HG02884 (cell line): Measurements from ENCODE around the gene CBFA2T3.
A peak's percentile ranks its signal among the peaks of the same experiment; 100 is the strongest.

Source experiments
- ATAC-seq: cut with Tn5 transposase; IDR thresholded peaks from one replicate; pipeline ENCODE4 v1.9.1; 2021; ENCODE audit warnings: mild to moderate bottlenecking, moderate library complexity; ENCODE audit not compliant: unreplicated experiment

The CBFA2T3 gene

DNA sequence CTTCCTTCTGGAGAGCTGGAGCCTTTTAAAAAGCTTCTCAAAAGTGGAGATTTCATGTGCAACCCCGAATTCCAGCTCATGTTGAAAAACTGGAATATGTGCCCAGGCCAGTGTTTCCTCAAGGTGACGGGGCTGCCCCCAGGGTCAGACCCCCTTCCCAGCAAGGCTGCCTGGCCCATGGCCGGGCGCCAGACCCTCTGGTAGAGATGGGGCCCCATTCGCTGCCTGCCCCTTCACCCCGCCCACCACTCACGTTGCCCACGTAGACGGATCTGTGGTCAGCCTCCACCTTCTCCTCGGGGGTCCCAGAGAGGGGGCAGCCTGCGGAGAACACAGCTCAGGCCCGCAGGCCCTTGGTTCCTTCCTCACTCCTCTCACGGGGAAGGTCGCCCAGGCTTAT is 111.7 kb downstream of the CBFA2T3 start:
- no peak for ATAC-seq

DNA sequence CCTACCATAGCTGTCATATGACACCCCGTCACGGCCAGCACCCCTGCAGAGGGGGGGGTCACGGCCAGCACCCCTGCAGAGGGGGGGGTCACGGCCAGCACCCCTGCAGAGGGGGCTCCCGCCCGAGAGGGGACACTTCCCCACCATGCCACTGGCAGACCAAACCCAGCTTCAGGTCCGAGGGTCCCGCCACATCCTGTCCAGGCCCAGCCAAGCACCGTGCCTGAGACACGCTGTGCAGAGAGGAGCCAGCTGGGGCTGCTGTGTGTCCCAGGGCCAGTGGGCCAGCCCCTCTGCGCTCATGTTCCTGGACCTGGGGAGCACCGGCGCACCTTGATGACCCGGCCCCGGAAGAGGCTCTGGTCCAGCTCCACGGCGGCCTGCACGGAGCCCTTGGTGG is 112.5 kb downstream of the CBFA2T3 start:
- ATAC-seq = no peak

DNA sequence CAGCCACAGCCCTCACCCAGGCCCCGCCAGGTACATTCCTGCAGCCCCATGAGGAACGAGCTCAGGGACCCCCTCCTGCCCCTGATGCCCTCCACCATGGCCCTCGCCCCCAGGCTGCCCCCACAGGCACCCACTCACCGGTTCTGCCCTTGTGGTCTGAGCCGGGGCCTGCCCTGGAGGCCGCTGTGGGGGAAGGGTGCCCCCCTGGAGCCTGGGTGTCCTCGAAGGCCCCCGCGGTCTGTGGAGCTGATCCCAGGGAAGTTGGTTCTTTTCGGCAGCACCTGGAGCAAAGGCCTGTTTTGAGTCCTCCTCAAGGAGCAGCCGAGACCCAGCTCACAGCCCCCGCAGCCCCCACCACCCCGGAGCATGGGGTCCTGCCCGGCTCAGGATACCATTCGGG is 112.9 kb downstream of the CBFA2T3 start:
- no peak for ATAC-seq

DNA sequence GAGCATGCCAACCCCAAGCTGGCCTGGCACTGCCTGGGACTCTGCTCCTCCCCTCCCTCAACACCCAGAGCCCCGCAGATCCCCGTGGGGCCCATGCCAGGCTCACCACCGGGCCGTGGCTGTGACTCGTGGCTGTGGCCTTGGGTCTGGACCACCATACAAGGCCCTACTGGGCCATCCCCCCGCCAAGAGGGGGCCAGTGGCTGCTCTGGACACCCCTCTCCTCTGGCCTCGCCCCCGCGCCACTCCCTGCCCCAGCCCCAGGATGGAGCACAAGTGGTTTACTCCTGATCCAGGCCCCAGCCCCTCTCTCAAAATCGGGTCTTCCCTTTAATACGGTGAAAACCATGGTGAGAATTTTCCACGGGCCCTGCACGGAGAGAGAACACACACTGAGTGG is 113.6 kb downstream of the CBFA2T3 start:
- no peak for ATAC-seq

DNA sequence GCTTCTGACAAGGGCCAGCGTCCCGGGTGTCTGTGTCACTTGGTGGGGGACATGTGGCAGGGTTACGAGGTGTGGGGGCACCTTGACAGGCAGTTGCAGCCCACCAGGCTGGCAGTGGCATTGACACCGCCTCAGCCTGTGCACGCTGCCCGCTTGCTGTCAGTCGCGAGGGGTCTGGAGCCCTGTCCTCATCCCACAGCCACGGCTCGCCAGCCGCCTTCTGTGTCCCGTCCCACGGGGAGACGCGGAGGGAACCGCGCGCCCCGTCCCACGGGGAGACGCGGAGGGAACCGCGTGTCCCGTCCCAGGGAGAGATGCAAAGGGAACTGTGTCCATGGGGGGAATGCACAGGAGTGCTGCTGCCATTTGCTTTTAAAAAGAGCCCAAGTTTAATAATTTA is 114.0 kb downstream of the CBFA2T3 start:
- ATAC-seq = no peak

DNA sequence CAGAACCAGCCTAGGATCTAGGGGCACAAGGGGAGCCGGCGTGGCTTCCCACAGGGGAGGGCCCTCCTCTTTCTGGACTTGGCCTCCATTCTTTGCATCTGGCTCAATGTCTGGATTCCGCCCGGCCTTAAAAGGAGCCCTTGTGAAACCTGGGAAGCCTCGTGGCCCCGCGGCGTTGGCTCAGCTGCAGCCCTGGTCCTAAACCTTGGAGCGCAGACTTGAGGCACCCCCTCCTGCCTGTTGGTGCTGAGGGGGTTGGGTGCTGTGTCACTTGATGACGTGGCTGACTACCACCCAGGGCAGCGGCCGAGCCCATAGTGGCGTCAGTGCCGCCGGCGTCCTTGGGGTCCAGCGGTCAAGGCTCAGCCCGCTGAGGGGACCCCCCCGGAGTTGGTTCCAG is 115.6 kb downstream of the CBFA2T3 start:
- ATAC-seq = no peak

DNA sequence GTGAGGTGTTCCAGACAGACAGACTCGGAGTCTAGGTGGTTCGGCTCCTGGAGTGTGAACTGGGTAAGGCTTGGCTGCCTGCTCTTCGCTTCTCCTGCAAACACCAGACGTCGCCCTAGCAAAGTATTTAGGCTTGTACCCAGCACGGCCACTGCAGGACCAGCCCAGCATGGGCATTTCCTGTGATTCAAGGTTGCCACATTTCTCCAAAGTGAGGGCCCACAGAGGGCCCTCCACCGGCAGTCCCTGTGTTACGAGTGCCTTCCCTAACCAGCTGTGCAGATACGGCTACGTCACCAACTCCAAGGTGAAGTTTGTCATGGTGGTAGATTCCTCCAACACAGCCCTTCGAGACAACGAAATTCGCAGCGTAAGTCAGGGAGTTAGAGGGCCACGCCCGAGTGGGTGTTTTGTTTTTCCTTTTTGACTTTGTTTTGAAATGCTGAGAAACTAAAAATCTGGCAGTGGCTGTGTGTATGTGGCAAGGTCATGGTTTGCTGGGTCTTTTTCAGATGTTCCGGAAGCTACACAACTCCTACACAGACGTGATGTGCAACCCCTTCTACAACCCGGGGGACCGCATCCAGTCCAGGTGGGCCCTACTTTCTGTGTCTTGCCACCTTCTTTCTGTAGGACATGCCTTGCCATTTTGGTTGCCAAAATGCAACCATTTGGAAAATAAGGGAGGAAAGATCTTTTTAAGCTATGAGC is 117.5 kb downstream of the CBFA2T3 start:
- ATAC-seq = no peak

DNA sequence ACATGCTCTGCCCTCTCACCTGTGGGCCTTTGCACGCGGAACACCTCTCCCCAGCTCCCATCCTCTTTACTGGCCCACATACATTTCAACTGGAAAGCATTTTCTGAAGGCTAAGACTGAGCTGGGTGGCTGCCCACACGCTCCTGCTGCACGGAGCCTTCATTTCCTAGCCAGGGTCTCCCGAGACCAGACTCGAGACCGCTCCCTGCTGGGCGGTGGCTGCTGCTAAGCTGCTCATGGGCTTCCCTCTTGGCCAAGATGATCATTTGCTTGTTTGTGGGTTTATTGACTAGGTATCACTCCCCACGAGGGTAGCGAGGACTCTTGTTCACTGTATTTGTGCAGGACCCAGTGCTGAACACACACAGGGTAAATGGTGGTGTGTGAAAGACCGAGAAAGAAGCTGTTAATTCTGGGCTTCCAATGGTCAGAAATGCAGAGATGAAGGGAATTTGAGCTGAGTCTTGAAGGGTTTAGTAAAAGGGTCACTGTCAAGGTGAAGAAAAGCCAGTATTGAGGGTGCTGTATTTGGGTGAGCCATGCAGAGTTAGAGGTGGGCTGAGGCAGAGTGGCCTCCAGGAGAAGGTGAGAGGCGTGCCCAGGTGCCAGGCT is 119.2 kb downstream of the CBFA2T3 start:
- no peak for ATAC-seq

DNA sequence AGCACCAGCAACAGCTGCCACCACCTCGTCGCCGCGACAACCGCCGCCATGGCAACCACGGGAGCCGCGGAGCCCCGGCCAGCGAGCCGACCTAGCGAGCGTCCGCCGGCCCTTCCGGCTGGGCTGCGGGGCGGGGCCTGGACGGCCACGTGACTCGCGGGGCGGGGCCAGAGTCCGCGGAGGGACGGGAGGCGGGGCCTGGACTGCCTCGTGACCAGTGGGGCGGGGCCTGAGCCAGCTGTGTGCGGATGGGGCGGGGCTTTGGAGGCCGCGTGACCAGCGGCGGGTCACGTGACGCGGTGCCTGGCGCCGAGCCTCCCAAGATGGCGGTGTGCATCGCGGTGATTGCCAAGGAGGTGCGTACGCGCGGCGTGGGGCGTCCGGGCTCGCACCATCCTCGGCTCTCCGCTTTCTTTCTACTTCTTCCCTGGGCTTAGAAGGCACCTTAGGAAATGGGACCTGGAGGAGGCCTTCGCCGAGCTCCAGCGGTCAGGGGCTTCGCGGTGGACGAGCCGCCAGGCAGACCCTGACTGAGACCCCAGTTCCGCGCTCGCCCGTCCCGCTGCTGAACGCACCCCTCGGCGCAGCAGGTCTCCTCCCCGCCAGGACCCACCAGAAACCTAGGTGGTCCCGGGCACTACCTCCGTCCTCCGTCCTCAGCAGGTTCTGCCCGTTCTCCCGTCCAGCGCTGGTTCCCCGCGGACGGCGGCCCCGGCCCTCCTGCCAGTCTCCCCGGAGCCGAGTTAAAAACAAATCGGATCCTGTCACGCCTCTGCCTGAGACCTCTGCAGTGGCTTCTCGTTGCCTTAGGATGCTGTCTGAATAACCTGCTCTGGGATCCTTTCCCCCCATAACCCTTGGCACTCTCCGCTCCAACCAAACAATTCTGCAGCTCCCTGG is 119.9 kb downstream of the CBFA2T3 start, which contains the start of the genes GALNS and TRAPPC2L:
Gene GALNS (minus strand): TSS at position 120 of the 900 bp plus-strand sequence. CDS start 70 bp downstream, at position 50.
Gene TRAPPC2L (plus strand): TSS at position 300 of the 900 bp plus-strand sequence. CDS start 24 bp downstream, at position 324.
- ATAC-seq = peak; percentile 77

DNA sequence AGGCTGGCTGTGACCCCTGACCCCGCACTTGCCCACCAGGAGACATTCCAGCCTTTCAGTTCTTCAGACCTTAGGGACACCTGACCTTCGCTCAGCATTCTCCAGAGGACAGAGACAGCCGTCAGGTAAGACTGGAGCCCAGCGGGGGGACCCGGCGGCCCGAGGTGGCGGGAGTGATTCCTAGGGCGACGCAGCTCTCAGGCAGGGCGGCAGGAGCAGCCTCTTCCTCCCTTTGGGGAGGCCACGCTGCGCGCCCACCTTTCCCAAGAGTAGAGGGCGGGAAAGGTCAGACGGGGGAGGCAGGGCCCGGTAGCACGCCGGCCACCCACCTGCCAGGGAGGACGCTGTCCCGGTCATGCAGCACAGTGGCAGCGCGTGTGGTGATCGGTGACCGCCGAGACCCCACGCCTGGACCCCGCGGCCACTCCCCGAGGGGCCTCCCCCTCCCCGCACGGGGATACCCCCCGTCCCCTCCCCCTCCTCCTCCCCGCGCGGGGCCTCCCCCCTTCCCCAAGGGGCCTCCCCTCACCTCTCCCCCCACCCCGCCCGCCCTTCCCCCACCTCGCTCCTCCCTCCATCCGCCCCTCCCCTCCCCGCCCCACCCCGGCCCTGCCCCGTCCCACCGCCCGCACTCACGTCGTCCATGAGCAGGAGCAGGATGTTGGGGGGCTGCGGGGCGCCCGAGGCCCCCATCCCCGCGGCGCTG is 120.7 kb downstream of the CBFA2T3 start:
- ATAC-seq = peak; percentile 10

DNA sequence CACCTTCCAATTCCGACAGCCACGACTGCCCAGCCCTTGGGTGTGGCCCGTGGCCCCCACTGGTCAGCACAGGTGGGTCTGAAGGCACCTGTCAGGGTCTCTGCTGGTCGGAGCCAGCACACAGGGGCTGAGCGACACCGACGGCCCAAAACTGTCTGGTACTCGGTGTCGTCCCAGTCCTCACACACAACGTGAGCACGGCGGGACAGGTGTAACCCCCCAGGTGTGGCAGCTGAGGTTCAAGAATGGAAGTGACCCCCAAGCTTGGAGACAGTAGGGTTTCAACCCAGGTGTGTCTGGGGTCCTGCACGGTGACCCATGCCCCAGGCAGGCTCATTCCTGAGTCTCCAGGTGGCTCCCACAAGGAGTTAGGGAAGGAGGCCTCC is 121.3 kb downstream of the CBFA2T3 start:
- no peak for ATAC-seq

DNA sequence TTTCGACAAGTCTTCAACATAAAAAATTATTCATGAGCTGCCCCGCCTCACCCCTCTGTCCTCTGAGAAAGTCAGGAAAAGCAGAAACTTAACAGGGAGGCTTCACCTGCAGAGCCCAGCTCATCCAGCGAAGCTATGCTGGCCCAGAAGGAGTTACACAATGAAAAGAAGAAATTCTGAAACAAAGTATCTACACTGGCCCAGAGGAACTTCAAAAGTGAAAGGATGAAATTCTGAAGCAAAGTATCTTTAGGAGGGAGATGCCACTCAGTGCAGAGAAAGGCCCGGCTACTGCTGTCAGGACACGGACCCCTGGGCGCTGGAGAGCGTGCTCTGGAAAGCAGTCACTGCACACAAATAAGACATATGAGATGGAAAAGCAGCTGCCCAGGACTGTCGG is 121.8 kb downstream of the CBFA2T3 start:
- no peak for ATAC-seq

DNA sequence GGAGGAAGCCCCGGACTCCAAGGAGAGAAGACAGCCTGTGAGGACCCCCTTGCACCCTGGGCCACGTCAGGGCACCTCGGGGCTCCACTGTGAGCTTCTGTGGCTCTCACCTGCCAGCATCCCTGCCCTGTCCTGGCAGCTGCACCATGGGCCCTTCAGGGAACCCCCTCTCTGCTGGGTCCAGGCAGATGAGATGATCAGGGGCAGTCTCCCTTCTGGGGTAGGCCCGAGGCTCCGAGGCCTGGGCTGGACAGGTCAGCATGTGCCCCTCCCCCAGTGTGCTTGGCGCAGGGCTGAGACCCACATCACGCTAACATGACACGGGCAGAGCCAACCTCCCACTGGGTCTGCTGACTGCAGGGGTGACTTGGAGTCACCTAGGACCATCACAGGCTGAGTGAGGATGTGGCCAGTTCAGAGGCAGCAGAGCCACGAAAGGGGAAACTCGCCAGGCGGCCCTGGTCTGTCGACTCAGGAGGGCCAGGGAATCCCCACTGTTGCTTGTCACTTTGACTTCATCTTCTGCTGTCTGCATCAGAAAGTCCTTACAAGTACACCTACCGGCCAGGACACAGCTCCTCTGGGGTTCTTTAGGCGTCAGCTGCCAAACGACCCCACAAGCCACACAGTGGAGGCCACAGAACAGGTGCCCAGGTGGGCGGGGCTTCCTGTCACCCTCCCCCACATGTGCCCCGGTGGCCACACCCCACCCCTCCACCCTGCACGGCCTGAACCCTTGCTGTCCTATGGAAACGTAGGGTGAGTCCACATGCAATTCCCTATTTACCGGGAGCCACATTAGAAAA is 122.5 kb downstream of the CBFA2T3 start:
- no peak for ATAC-seq

DNA sequence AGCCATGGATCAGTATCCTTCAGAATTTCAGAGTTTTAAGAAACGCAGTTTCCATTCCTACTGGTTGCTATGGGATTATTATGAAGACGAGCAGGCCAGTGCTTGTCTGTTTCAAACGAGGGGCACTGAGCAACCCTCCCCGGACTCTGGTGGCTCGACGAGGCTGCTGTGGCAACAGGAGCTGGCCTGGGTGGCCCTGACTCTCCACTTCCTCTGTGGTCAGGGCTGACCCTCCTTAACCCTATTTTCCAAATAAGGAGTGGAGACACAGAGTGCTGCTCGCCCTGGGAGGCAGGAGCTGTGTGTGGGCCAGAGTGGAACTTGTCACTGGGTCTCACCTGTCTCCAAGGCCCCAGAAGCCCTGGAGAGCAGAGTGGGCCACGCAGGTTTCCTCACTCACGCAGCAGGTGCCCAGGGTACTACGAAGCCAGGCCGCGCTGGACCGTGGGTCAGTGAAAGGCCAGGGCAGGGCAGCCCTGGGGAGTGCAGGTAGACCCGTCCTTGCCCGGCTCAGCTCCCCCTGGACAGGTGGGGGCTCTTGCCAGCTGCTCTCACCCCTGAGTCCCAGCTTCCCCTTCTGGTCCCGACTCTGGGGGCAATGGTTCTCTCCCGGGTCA is 123.6 kb downstream of the CBFA2T3 start:
- no peak for ATAC-seq

DNA sequence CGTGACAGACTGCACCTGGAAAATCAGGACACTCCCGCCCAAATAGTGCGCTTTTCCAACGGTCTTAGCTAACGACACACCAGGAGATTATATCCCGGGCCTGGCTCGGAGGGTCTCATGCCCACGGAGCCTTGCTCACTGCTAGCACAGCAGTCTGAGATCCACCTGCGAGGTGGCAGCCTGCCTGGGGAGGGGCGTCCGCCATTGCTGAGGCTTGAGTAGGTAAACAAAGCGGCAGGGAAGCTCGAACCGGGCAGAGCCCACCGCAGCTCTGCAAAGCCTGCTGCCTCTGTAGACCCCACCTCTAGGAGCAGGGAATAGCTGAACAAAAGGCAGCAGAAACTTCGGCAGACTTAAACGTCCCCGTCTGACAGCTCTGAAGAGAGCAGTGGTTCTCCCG is 125.4 kb downstream of the CBFA2T3 start:
- no peak for ATAC-seq

DNA sequence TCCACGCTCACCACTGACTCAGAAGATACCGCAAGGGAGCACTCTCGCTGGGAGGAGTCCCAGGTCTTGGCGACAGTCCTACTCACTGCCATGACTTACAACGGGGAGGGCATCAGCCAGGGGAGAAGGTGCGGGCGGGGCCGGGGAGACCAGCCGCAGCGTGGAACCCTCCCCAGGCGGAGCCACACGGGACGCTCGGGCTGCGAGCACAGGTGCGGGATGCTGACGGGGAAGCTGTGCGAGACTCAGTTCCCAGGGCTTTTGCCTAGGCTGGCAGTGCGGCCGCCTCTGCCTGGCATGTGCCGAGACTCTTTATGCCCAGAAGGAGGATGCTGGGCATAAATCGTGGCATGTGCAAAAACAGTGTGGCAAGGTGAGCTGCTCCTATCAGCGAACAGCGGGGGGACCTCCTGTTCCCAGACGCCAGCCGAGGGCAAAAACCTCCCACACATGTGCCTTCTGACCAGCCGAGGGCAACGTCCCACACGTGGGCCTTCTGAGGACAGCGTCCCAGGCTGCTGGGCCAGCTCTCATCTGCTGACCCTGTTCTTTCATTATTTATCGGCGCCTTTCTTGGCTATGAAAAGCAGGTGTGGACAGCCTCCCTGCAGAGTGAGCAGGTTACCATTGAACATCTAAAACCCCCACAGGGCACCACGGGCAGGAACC is 126.3 kb downstream of the CBFA2T3 start:
- ATAC-seq = no peak

DNA sequence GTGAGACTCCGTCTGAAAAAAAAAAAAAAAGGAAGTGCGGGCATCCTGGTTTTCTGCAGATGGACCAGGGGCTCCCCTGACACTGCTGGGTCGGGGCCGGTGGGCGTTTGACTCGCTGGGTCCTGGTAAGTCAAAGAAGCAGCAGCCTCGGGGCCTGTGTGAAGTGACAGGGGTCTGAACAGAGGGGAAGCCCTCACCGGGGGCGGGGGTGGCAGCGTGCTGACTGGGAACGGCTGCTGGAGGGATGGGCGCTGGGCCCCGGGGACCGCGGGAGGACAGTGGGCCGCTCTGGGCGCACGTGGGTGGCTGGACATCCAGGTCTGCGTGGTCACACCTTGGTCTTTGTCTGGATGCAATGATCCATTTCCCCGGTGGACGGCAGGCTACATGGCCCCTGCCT is 128.4 kb downstream of the CBFA2T3 start:
- no peak for ATAC-seq

DNA sequence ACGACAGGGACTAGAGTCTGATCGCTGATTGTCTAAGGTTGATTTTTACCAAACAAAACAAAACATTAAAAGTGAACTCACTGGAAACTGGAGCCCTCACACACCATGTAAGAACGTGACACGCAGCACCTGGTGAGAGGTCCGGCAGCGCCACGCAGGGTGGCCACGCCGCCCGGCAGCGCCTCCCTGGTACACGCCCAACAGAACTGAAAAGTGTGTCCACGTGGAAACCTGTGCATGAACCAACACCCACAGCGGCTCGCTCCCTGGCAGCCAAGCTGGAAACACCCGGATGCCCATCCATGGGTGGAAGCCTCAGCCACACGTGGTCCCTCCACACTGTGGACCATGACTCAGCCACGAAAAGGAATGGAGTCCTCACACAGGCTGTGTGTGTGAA is 129.4 kb downstream of the CBFA2T3 start:
- no peak for ATAC-seq

DNA sequence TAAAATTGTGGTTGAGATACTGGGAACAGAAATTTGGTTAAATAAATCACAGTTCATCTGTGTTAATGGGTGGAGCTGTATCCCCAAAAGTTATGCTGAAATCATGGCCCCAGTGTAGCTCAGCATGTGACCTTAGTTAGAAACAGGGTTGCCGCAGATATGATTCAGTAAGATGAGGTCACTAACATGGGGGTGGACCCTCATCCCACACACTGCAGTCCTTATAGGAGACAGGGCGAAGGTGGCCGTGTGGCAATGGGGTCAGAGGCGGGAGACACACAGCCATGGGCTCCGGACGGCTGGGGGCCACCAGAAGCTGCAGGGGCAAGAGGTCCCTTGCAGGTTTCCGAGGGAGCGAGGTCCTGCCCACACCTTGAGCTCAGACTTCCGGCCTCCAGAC is 130.9 kb downstream of the CBFA2T3 start:
- no peak for ATAC-seq
